IPS-18a (cell line): Measurements from ENCODE around the gene PLEKHF1.

ENCODE experiments used
- H3K27ac ChIP-seq: one replicate; pipeline ENCODE4 v1.5.1; 2013; ENCODE audit warnings: low read length
- H3K27me3 ChIP-seq: one replicate; pipeline ENCODE4 v1.6.1; 2013; ENCODE audit warnings: mild to moderate bottlenecking, low read length; ENCODE audit not compliant: control insufficient read depth, insufficient read depth
- H3K36me3 ChIP-seq: one replicate; pipeline ENCODE4 v1.6.1; 2013; ENCODE audit warnings: low read depth, low read length; ENCODE audit not compliant: control insufficient read depth
- H3K4me1 ChIP-seq: one replicate; pipeline ENCODE4 v1.6.1; 2013; ENCODE audit warnings: low read depth, low read length; ENCODE audit not compliant: control insufficient read depth
- H3K4me3 ChIP-seq: one replicate; pipeline ENCODE4 v1.5.1; 2013; ENCODE audit warnings: low read length
- H3K9ac ChIP-seq: one replicate; pipeline ENCODE4 v1.6.1; 2013; ENCODE audit warnings: mild to moderate bottlenecking, low read length, moderate library complexity
- H3K9me3 ChIP-seq: one replicate; pipeline ENCODE4 v1.6.1; 2013; ENCODE audit warnings: low read depth, low read length; ENCODE audit not compliant: control insufficient read depth

The PLEKHF1 gene

GRCh38 chr19:29658221-29658991 is 6.9 kb upstream of the PLEKHF1 start:
- no peak overlapping the region for H3K4me3 ChIP-seq
- no peaks in the 10 kb centered on the region for H3K4me1 ChIP-seq
- no peaks in the 10 kb centered on the region for H3K9me3 ChIP-seq
- H3K27ac ChIP-seq, result no peak overlapping the region
- H3K9ac ChIP-seq, result no peak overlapping the region
- H3K36me3 ChIP-seq, result no peaks in the 10 kb centered on the region
- no peaks in the 10 kb centered on the region for H3K27me3 ChIP-seq

- Histone ChIP-seq H3K4me3 (no peak overlapping the region), H3K9me3 (no peaks in the 10 kb centered on the region), H3K9ac (no peak overlapping the region), H3K36me3 (no peaks in the 10 kb centered on the region), H3K27ac (no peak overlapping the region), H3K27me3 (peaks cover 8% of the 10 kb centered on the region), H3K4me1 (no peaks in the 10 kb centered on the region)
Observed at GRCh38 chr19:29660835-29661234, 4.4 kb upstream of the PLEKHF1 start.

GRCh38 chr19:29662278-29662603 is 3.0 kb upstream of the PLEKHF1 start:
- Histone ChIP-seq H3K36me3 (no peaks in the 10 kb centered on the region), H3K9ac (no peak overlapping the region), H3K27ac (no peak overlapping the region), H3K9me3 (no peaks in the 10 kb centered on the region), H3K4me1 (peaks cover 7% of the 10 kb centered on the region), H3K27me3 (peaks cover 8% of the 10 kb centered on the region), H3K4me3 (no peak overlapping the region)

GRCh38 chr19:29662604-29663404 is 2.5 kb upstream of the PLEKHF1 start:
- H3K4me3 ChIP-seq, result no peak overlapping the region
- peaks cover 9% of the 10 kb centered on the region for H3K4me1 ChIP-seq
- H3K36me3 ChIP-seq, result no peaks in the 10 kb centered on the region
- no peak overlapping the region for H3K27ac ChIP-seq
- H3K27me3 ChIP-seq, result peaks cover 8% of the 10 kb centered on the region
- H3K9ac ChIP-seq, result no peak overlapping the region
- H3K9me3 ChIP-seq, result no peaks in the 10 kb centered on the region

GRCh38 chr19:29663861-29664752 is 1.2 kb upstream of the PLEKHF1 start:
- Histone ChIP-seq H3K4me1 (peaks cover 9% of the 10 kb centered on the region), H3K27ac (no peak overlapping the region), H3K36me3 (no peaks in the 10 kb centered on the region), H3K9me3 (no peaks in the 10 kb centered on the region), H3K27me3 (peaks cover 8% of the 10 kb centered on the region), H3K4me3 (peak overlapping the region; percentile 64), H3K9ac (no peak overlapping the region)

- Histone ChIP-seq H3K36me3 (no peaks in the 10 kb centered on the region), H3K4me3 (peak overlapping the region; percentile 64), H3K4me1 (peaks cover 9% of the 10 kb centered on the region), H3K9me3 (no peaks in the 10 kb centered on the region), H3K27me3 (peaks cover 8% of the 10 kb centered on the region), H3K27ac (no peak overlapping the region), H3K9ac (no peak overlapping the region)
Observed at GRCh38 chr19:29664753-29665214, 477 bp upstream of the PLEKHF1 start.

- no peaks in the 10 kb centered on the region for H3K9me3 ChIP-seq
- H3K27ac ChIP-seq, result no peak overlapping the region
- H3K4me1 ChIP-seq, result peaks cover 9% of the 10 kb centered on the region
- no peaks in the 10 kb centered on the region for H3K36me3 ChIP-seq
- peaks cover 8% of the 10 kb centered on the region for H3K27me3 ChIP-seq
- H3K4me3 ChIP-seq, result peak overlapping the region; percentile 64
- H3K9ac ChIP-seq, result peak overlapping the region; percentile 47
Observed at GRCh38 chr19:29665826-29666577, 741 bp downstream of the PLEKHF1 start.

GRCh38 chr19:29666578-29667386 is 1.5 kb downstream of the PLEKHF1 start:
- H3K36me3 ChIP-seq, result no peaks in the 10 kb centered on the region
- H3K27me3 ChIP-seq, result peaks cover 8% of the 10 kb centered on the region
- no peak overlapping the region for H3K9ac ChIP-seq
- no peaks in the 10 kb centered on the region for H3K9me3 ChIP-seq
- peaks cover 9% of the 10 kb centered on the region for H3K4me1 ChIP-seq
- H3K4me3 ChIP-seq, result peak overlapping the region; percentile 64
- no peak overlapping the region for H3K27ac ChIP-seq

GRCh38 chr19:29667387-29667783 is 2.1 kb downstream of the PLEKHF1 start:
- H3K4me3 ChIP-seq, result peak overlapping the region; percentile 64

GRCh38 chr19:29667901-29668341 is 2.7 kb downstream of the PLEKHF1 start:
- Histone ChIP-seq H3K4me3 (no peak overlapping the region), H3K4me1 (peaks cover 9% of the 10 kb centered on the region), H3K9me3 (no peaks in the 10 kb centered on the region), H3K36me3 (no peaks in the 10 kb centered on the region), H3K27me3 (peaks cover 8% of the 10 kb centered on the region), H3K9ac (no peak overlapping the region), H3K27ac (no peak overlapping the region)

More at GRCh38 chr19:29667387-29667783, 2.1 kb downstream of the PLEKHF1 start:
- H3K9ac ChIP-seq, result no peak overlapping the region
- H3K27me3 ChIP-seq, result peaks cover 8% of the 10 kb centered on the region
- H3K27ac ChIP-seq, result no peak overlapping the region
- peaks cover 9% of the 10 kb centered on the region for H3K4me1 ChIP-seq
- H3K36me3 ChIP-seq, result no peaks in the 10 kb centered on the region
- no peaks in the 10 kb centered on the region for H3K9me3 ChIP-seq
